WTC11 (cell line): ENCODE measurements around the gene INCENP. TPM values are rescaled to one million over a fixed set of nuclear protein-coding genes. Genes with fewer than 3 reads are reported as not detected.

ENCODE experiments used
- ATAC-seq: fragments of 200-7000 bp; cut with Tn5 transposase; 2 replicates; pipeline ENCODE4 v1.10.0; 2021; ENCODE audit warnings: mild to moderate bottlenecking, moderate library complexity
- CTCF ChIA-PET: fragments of 300-600 bp; sonication (Branson Sonifier 250); formaldehyde crosslinking; loops from one replicate; lab custom pipeline; 2021; ENCODE audit warnings: antibody characterized with exemption; lab: Charles Lee
- POLR2A ChIA-PET: fragments of 350-600 bp; sonication (Branson Sonifier 250); formaldehyde crosslinking; loops from one replicate; lab custom pipeline; 2021; ENCODE audit warnings: antibody characterized with exemption; lab: Charles Lee
- DNase-seq: peaks from one replicate; pipeline ENCODE4 v3.0.0; 2021; ENCODE audit warnings: low spot score
- H3K27ac Mint-ChIP-seq: 2 replicates; pipeline ENCODE4 v1.8.0; 2021; ENCODE audit warnings: mixed read lengths
- H3K27me3 Mint-ChIP-seq: 2 replicates; pipeline ENCODE4 v1.8.0; 2021; ENCODE audit warnings: low read depth, mild to moderate bottlenecking, moderate library complexity, mixed read lengths
- H3K36me3 Mint-ChIP-seq: 2 replicates; pipeline ENCODE4 v1.8.0; 2021; ENCODE audit warnings: mixed read lengths
- H3K4me1 Mint-ChIP-seq: 2 replicates; pipeline ENCODE4 v1.8.0; 2022; ENCODE audit warnings: mixed read lengths
- H3K4me3 Mint-ChIP-seq: 2 replicates; pipeline ENCODE4 v1.8.0; 2021; ENCODE audit warnings: mild to moderate bottlenecking, moderate library complexity, mixed read lengths
- H3K9me3 Mint-ChIP-seq: 2 replicates; pipeline ENCODE4 v1.8.0; 2021; ENCODE audit warnings: mixed read lengths
- AFF4 ChIP-seq: sonication (generic); formaldehyde crosslinking; IDR thresholded peaks from 2 replicates; pipeline ENCODE4 v1.8.1; 2023; ENCODE audit warnings: mild to moderate bottlenecking, missing genetic modification reagents, borderline replicate concordance
- FOXP4 ChIP-seq: sonication (generic); formaldehyde crosslinking; IDR thresholded peaks from 2 replicates; pipeline ENCODE4 v1.8.0; 2022; ENCODE audit warnings: mild to moderate bottlenecking, missing genetic modification reagents
- HMGXB4 ChIP-seq: sonication (generic); formaldehyde crosslinking; IDR thresholded peaks from 2 replicates; pipeline ENCODE4 v1.8.1; 2023; ENCODE audit warnings: mild to moderate bottlenecking, moderate library complexity, missing genetic modification reagents
- KAT7 ChIP-seq: sonication (generic); formaldehyde crosslinking; IDR thresholded peaks from 2 replicates; pipeline ENCODE4 v1.8.1; 2023; ENCODE audit warnings: missing genetic modification reagents, mild to moderate bottlenecking, borderline replicate concordance
- SP1 ChIP-seq: sonication (generic); formaldehyde crosslinking; conservative IDR thresholded peaks from 2 replicates; pipeline ENCODE4 v1.8.1; 2022; ENCODE audit warnings: missing genetic modification reagents
- TCF7 ChIP-seq: sonication (generic); formaldehyde crosslinking; IDR thresholded peaks from 2 replicates; pipeline ENCODE4 v1.8.0; 2022; ENCODE audit warnings: mild to moderate bottlenecking, low read depth, missing genetic modification reagents, moderate library complexity
- USF1 ChIP-seq: sonication (generic); formaldehyde crosslinking; IDR thresholded peaks from 2 replicates; pipeline ENCODE4 v1.8.0; 2022; ENCODE audit warnings: mild to moderate bottlenecking, missing genetic modification reagents
- ZNF425 ChIP-seq: fragments of 250-450 bp; sonication (Bioruptor Pico); conservative IDR thresholded peaks from 2 replicates; pipeline ENCODE4 v1.9.0; 2021; ENCODE audit warnings: mild to moderate bottlenecking
- ZNF532 ChIP-seq: fragments of 250-450 bp; sonication (Bioruptor Pico); IDR thresholded peaks from 2 replicates; pipeline ENCODE4 v1.9.0; 2021; ENCODE audit warnings: mild to moderate bottlenecking, borderline replicate concordance
- total RNA-seq: library from RNA; stranded (reverse); gene quantifications from 3 replicates; pipeline ENCODE4 v1.2.3, GENCODE V29; 2021

The INCENP gene
- total RNA-seq, 1 experiment from 2014 or later = 158 TPM

- peaks cover 3% of the 10 kb centered on the region; the same call in 1 of the 2 replicates for H3K9me3 Mint-ChIP-seq
- DNase-seq = peak; percentile 4
- H3K27me3 Mint-ChIP-seq = no peaks in the 10 kb centered on the region
- no peak; the same call in 1 of the 2 replicates for ATAC-seq
- TF ChIP-seq USF1 (CRISPR knock-in tag) (no peak), HMGXB4 (CRISPR knock-in tag) (no peak), KAT7 (CRISPR knock-in tag) (no peak)
- TF ChIP-seq, all 79 proteins: peak for 0
- peaks cover 83% of the 10 kb centered on the region for H3K36me3 Mint-ChIP-seq
- ChIA-PET POLR2A (no interaction called here), CTCF (interaction anchor here (0.8 to 1.2 kb wide), 2 partner anchors 40 to 41 kb away, joined by 3 to 4 read pairs; no protein-coding TSS in a partner anchor)
- no peaks in the 10 kb centered on the region for H3K4me1 Mint-ChIP-seq
- no peak overlapping the region for H3K27ac Mint-ChIP-seq
- no peak overlapping the region for H3K4me3 Mint-ChIP-seq
These were observed 24.6 kb downstream of the INCENP start for GRCh38 chr11:62148271-62148980.

GRCh38 chr11:62149986-62150886, 26.4 kb downstream of the INCENP start:
- H3K27me3 Mint-ChIP-seq = no peaks in the 10 kb centered on the region
- DNase-seq (no peak), ATAC-seq (no peak)
- peaks cover 77% of the 10 kb centered on the region for H3K36me3 Mint-ChIP-seq
- no peak overlapping the region for H3K4me3 Mint-ChIP-seq
- no peaks in the 10 kb centered on the region for H3K4me1 Mint-ChIP-seq
- CTCF ChIA-PET = no interaction called here
- H3K9me3 Mint-ChIP-seq = peaks cover 3% of the 10 kb centered on the region; the same call in 1 of the 2 replicates
- POLR2A ChIA-PET = no interaction called here
- H3K27ac Mint-ChIP-seq = no peak overlapping the region
- TF ChIP-seq TCF7 (CRISPR knock-in tag) (no peak), ZNF425 (CRISPR knock-in tag) (no peak), ZNF532 (no peak), SP1 (CRISPR knock-in tag) (no peak), FOXP4 (CRISPR knock-in tag) (no peak), AFF4 (no peak), HMGXB4 (CRISPR knock-in tag) (no peak)
